Measurements from ENCODE around the gene GLRA1.
"Not testable (repeated sequence)": the region's sequence is repeated elsewhere in the genome, so short reads cannot be mapped to it uniquely, and the experiment has no call there.

The GLRA1 gene

GRCh38 chr5:151820271-151820670, 104.4 kb downstream of the GLRA1 start:
- DNase-seq (ENCODE audit: low read depth in 2 of 2, low spot score in 1 of 2): no peak

GRCh38 chr5:151819830-151820229, 104.8 kb downstream of the GLRA1 start:
- no peak for DNase-seq (ENCODE audit: low read depth in 2 of 2, low spot score in 1 of 2)

DNA sequence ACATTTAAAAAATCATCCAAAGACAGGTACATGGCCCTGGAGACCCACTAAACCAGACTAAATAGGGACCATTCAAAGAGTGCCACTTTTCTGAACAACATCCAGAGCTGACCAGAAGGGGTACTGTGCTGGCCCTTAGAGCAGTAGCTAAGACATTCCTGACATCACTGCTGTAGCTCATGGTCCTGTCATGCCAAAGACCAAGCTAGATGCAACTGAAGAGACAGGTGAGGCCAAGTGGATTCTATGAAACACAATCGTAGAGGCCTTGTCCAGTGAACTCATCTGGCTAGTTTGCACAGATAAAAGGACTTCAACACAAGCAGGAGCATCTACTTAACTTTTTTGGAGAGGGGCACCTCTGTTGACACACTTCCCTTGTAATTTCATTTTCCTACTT, 109.6 kb downstream of the GLRA1 start:
- no peak for DNase-seq (ENCODE audit: low read depth in 2 of 2, low spot score in 1 of 2)

DNA sequence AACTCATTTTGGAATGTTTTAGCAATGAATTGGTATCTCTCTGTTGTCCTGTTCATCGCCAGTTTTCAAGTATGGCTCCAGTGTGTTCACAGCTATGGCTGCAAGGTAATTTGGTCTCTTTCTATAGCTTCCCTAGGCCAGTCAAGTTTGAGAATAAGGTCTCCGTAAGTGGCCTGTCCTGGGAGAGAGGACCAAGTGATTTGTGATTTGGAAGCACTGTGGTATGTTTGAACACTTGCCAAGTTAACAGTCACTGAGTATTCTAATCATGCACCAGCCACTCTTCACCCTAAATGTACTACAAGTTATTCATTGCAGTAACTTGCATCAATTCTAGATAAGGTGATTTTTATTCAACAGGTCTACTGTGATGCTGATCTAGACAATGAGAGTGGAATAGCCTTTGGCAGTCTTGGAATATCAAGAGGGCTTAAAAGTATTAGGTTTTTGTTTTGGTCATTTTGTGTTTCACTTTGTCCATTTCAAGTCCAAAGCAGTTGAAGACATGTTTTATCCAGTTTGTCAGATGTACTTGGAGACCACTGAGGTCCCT, 111.8 kb downstream of the GLRA1 start:
- no peak for DNase-seq (ENCODE audit: low read depth in 2 of 2, low spot score in 1 of 2)

DNA sequence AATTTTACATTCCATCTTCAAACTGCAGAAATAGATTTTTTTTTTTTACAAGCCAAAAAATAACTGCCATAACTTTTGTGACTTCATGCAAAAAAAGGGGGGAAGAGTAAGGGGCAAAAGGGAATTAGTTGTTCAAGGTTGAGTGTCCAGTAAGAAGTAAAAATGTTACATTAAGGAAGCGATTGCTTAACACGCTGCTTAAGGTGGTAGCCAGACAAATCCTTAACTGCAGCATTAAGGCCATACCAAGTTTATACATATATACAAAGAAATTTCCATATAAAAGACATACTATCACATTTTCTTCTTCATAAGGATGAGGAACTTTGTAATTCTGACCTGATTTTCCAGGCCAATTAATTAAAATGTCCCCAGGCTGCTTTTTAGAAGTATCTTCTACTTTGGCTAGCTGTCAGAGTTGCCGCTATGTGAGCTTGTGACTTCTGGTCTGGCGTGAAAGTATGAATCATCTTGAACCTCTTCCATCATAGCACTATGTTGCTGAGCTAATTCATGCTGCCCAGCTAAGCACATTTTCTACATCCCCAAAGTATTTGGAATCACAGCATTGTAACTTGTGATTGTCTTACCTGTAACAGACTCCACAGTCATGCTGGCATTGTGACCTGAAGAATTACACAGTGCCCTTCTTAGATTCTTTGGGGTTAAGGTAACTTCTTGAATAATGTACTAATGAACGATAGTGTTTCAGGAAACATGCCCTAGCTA, 112.9 kb downstream of the GLRA1 start:
- no peak for DNase-seq (ENCODE audit: low read depth in 2 of 2, low spot score in 1 of 2)

DNA sequence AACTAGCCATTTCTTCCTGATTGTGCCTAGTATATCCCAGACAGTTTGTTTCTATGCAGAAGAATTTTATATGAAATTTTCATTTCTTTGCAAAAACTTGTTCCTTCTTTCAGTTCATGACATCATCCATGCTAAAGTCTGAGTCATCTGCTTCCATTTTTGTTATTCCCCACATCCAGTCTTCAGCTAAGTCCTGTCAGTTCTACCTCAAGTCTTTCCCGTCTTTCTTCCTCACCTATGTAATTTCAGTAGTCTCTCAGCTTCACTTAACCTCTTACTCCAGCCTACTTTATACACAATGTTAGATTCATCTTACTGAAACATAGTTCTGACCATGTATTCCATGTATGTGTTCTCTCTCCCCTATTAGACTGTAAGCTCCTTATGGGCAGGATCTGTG, 113.8 kb downstream of the GLRA1 start:
- no peak for DNase-seq (ENCODE audit: low read depth in 2 of 2, low spot score in 1 of 2)

DNA sequence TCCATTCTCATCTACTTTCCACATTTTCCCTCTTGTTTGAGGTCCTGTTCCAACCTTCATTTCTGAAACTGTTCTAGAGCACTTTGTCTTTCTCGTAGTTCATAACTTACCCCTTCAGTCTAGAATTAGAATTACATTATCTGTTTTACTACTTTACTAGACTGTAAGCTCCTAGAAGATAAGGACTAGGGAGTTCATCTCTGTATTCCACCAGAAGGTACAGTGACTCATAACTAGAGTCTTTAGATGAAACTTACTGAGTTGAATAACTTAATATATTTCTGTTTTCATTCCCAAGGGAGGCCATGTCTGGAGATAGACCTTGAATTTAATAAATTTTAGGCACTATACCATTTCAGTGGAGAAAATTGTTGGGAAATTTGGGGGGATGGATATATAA, 114.2 kb downstream of the GLRA1 start:
- no peak for DNase-seq (ENCODE audit: low read depth in 2 of 2, low spot score in 1 of 2)

- DNase-seq (ENCODE audit: low read depth in 2 of 2, low spot score in 1 of 2): no peak
Measured at GRCh38 chr5:151808451-151809169, 116.0 kb downstream of the GLRA1 start.

- no peak for DNase-seq (ENCODE audit: low read depth in 2 of 2, low spot score in 1 of 2)
Measured at GRCh38 chr5:151805414-151806223, 119.0 kb downstream of the GLRA1 start.

GRCh38 chr5:151800532-151800931, 124.1 kb downstream of the GLRA1 start:
- DNase-seq (ENCODE audit: low read depth in 2 of 2, low spot score in 1 of 2): no peak

DNA sequence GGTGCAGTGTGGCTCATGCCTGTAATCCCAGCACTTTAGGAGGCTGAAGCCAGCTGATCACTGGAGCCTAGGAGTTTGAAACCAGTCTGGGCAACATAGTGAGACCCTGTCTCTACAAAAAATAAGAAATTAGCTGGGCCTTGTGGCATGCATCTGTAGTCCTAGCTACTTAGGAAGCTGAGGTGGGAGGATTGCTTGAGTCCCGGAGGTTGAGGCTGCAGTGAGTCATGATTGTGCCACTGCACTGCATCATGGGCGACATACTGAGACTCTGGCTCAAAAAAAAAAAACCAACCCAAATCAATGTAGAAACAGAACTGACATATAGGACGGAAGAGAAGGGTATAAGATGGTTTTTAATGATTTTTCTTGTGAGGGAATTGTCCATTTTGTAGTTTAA, 125.2 kb downstream of the GLRA1 start:
- DNase-seq (ENCODE audit: low read depth in 2 of 2, low spot score in 1 of 2): no peak

DNA sequence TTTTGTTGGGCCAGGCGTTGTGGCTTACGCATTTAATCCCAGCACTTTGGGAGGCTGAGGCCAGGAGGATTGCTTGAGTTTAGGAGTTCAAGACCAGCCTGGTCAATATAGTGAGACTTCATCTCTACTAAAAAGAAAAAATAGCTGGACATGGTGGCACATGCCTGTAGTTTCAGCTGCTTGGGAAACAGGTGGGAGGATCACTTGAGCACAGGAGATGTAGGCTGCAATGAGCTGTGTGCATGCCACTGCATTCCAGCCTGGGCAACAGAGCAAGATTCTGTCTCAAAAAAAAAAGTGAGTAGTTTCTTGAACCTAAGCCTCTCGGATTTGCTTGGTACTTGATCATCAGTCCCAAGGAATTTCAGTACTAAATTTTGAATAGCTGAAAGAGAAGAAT, 126.0 kb downstream of the GLRA1 start:
- DNase-seq (ENCODE audit: low read depth in 2 of 2, low spot score in 1 of 2): no peak

DNA sequence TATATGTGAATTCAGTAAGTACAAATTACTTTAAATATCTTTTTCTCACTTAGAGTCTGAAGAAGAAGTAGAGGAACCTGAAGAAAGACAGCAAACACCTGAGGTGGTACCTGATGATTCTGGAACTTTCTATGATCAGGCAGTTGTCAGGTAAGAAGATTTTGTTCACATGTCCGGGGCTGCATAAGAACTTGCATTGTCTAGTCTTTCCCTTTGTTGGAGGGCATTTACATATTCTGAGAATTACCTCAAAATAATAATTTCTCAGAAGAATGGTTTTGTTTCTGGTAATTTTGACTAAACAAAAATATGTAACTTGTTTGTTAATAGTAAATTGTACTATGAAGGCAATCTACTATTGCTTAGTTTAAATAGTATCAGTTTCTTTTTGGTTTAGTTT, 129.2 kb downstream of the GLRA1 start:
- no peak for DNase-seq (ENCODE audit: low read depth in 2 of 2, low spot score in 1 of 2)

DNA sequence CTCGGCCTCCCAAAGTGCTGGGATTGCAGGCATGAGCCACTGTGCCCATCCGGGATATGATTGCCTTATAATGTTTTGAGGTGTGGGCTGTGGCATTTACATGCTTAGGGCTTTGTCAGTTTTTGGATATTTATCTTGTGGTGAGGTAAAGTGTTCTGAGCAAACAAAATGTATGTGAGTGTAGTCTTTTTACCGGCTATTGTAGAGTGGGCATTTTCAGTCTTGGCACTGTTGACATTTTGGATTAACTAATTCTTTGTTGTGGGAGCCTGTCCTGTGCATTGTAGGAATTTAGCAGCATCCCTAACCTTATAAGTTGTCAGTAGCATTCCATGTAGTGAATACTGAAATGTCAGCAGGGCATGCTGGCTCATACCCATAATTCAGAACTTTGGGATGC, 131.3 kb downstream of the GLRA1 start:
- DNase-seq (ENCODE audit: low read depth in 2 of 2, low spot score in 1 of 2): no peak

DNA sequence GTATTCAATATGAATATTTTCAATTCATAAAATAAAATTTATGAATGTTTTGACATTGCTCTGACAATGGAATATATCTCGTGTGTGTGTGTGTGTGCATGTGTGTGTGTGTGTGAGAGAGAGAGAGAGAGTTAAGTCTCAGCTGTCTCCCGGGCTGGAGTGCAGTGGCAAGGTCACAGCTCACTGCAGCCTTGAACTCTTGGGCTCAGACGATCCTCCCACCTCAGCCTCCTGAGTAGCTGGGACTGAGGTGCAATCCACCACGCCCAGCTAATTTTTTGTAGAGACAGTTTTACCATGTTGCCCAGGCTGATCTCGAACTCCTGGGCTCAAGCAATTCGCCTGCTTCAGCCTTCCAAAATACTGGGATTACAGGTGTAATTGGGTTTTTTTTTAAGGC, 136.8 kb downstream of the GLRA1 start:
- DNase-seq (ENCODE audit: low read depth in 2 of 2, low spot score in 1 of 2): no peak

- no peak for DNase-seq (ENCODE audit: low read depth in 2 of 2, low spot score in 1 of 2)
Measured at GRCh38 chr5:151786468-151786867, 138.2 kb downstream of the GLRA1 start.

- DNase-seq (ENCODE audit: low read depth in 2 of 2, low spot score in 1 of 2): no peak
Measured at GRCh38 chr5:151784141-151784540, 140.5 kb downstream of the GLRA1 start.

- DNase-seq (ENCODE audit: low read depth in 2 of 2, low spot score in 1 of 2): not testable (repeated sequence)
Measured at GRCh38 chr5:151783664-151784063, 141.0 kb downstream of the GLRA1 start.

DNA sequence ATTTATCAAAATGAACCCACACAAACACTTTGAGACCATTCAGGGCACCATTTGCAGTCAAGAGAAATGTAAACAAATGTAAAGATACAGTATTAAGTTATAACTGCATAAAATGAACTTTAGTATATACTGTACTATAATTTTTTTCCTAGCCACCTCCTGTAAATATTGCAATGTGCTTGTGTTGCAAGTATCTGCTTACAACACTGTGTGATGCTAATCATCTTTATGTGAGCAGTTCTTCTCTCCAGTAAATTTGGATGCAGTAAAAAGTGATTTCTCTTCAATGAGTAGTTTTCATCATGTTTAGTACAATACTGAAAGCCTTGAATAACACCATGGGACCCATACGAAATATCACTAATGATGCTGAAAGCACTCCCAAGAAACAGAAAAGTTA, 143.4 kb downstream of the GLRA1 start:
- no peak for DNase-seq (ENCODE audit: low read depth in 2 of 2, low spot score in 1 of 2)

DNA sequence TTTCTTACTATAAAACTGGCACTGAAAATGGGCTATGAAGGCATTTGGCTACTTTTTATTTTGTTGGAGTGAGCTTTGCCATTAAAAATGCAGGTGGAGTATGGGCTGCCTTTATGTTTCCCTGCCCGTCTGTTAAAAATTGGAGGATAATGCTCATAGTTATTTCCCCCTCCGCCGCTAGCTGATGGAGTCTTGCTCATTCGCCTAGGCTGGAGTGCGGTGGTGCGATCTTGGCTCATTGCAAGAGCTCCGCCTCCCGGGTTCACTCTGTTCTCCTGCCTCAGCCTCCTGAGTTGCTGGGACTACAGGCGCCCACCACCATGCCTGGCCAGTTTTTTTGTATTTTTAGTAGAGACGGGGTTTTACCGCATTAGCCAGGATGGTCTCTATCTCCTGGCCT, 144.3 kb downstream of the GLRA1 start:
- no peak for DNase-seq (ENCODE audit: low read depth in 2 of 2, low spot score in 1 of 2)

- no peak for DNase-seq (ENCODE audit: low read depth in 2 of 2, low spot score in 1 of 2)
Measured at GRCh38 chr5:151779531-151780125, 145.0 kb downstream of the GLRA1 start.
